SH-SY5Y (cell line): ENCODE measurements around the gene CBLB.

Source experiments
- GATA2 ChIP-seq: IDR thresholded peaks from 2 replicates; pipeline ENCODE4 v1.6.1; 2011; ENCODE audit warnings: mild to moderate bottlenecking, low read depth, low read length
- GATA3 ChIP-seq: IDR thresholded peaks from 2 replicates; pipeline ENCODE4 v1.6.1; 2011; ENCODE audit warnings: low read depth, mild to moderate bottlenecking, low read length, moderate library complexity

CBLB gene

DNA sequence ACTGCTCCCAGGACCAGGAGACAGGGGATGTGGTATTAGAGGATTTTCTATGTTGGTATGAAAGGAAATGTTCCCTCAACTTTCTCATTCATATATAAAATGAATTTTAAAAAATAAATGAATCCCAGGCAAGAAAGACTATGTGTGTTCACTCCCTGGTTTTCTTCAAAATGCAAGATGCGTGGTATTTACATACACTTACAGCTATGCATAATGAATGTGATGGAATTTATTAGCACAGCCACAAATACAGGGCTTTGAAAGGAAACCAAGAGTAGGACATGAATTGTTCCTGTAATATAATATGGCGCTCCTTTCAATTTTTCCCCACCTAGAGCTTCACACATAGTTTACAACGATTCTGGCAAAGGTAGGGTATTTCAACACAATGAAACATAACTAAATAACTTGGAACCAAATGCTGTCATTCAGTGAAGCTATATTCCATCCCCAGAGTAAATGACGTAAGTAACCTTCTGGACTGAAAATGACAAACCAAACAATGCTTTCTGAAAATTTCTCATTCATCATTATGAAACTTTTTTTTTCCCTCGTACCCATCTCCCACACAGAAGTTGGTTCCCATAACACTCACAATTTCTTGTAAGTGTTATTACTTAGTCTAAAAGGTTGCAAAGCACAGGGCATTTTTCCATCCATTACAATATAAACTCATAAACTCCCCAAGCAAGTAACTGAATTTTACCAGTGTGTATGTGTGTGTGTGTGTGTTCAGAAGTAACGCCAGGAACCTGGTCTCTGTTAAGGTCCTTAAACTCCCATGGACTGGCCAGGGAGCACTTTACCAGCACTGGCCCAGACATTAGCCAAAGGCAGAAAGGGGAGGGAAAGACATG is 41.8 kb downstream of the CBLB start:
- TF ChIP-seq GATA2 (no peak), GATA3 (no peak)

DNA sequence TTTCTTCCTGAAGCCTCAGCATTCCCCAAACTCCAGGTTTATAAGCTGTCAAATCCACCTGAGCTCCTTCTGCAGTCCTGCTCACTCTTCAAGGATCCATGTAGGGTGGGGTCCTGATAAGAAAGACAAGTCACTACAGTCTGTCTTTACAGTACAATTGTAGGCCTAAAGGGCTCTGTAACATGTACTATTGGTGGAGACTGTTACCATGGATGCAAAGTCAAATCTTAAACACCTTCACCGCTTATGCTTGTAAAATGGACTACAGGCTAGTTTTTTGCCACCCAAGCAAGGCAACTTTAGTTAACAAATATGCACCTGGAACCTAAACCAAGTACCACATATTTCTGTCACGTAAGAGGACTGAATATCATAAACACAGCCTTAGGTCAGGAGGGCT is 44.7 kb downstream of the CBLB start:
- TF ChIP-seq GATA3, result no peak

DNA sequence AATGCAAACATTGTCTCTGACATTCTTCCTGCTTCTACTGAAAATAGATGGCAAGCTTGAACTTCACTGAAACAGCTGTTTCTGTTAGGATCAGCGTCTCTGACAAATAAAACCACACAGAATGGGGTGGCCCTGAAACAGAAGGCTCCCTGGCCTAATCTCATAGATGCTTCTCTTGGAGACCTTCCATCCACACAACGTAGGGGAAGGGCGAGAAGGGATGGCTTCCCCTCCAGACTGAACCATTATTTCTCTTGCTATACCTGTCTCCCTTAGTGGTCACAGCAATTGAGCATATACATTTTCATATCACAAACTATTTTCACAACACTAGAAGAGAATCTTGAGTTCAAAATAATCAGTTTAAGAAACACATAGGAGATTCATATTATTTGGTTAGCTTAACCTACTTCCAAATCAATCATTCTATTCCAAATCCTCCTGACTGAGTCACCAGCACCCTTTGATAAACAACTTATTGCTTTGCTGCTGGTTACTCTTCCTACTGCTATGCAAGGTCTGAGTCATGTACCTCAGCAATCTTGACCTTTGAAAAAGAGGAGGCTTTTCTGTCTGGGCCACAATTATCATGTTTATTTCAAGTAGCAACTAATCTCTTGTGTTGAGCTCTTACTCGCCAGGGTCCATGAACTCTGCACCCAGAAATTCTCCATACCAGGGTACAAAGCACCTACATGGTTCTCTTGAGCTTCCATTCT is 45.5 kb downstream of the CBLB start:
- TF ChIP-seq GATA3 (no peak), GATA2 (no peak)

DNA sequence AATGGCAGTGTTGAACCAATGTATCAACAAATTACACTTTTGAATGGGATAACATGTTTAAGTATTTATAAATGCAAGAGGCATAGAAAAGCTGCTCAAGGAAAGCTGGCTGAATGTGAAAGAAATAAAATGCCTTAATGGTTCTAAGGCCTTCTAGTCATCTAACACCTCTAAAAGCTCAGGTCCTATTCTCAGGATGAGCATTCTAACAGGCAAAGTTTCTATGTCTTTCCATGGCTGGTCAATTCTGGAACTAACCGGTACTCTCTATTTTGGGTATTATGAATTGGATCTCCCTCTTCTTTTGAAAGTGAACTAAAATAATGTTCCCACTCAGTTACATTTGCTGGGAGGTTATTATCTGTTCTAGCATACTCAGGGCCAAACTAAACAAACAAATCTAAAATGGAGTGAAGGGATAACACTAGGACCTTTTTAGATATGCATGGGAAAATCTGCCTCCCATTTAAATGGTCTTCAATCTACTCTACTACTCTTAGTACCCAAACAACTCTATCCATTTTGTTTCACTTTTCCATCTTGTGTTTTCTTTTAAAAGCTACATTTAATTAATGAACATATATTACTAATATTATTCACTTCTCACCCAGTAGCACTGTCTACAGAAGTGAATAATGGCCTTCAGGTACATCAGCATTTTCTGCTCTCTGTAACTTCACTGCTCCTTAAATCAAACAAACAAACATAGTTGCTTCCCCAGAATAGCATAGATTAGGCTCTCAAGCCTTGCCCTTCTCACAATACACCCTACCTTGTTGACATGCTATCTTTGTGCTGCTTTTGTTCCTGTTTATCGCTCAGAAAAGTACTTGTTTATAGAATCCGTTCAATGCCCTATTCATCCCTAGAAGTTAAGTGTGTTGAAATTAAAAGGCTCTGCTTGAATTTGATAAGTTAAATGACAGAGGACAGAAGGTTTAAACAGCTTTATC is 46.4 kb downstream of the CBLB start:
- TF ChIP-seq GATA2, result no peak

DNA sequence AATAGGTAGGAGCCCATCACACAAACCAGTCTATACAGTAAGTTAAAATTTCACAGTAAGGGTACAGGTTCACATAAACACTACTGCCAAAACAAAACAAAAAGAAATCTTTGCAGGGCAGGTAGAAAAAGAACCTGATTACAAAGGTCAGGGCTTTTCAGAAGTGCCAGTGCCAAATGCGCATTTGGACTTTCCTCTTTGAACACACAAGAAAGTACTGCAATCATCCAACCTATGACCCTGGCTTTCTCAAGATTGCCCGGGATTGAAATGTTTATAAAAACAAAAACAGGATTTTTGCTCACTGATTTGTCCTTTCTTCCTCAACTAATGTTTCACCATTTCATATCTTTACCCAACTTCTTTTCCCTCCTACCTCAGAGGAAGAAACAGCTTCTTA is 47.4 kb downstream of the CBLB start:
- no peak for TF ChIP-seq GATA3
- TF ChIP-seq GATA2, result no peak

DNA sequence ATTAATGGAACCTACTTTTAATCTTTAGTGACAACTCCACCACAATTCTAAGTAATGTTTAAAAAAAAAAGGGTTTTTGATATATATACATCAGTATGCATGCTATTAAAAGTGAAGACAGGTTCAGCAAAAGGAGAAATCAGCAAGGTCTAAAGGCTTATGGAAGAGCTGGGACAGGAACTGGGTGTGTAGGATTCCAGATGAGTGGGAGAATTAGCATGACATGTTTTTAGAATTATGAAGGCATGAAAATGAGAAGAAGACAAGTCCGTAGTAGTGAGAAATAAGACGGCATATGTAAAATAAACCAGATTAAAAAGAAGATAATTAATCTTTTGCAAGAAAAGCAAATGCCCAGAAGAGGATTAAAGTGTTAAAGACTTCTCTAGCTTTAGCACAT is 52.0 kb downstream of the CBLB start:
- TF ChIP-seq GATA2 (no peak), GATA3 (no peak)

DNA sequence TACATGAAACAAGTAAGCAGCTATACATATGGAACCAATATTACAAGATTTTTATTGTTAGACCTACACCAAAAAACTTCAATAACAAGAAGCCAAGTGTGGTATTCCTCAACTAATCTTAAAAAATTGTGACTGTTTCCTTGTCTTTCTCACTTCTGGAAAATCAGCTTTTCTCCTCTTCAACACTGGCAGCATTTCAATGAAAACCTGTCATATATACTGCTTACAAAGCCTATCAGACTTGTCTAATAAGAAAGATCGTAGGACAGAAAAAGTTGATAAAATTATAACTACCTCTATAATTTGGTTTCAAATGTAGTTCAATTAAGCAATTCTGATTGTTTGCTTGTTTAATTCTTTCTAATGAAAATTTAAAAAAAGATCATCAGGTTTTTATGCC is 55.1 kb downstream of the CBLB start:
- no peak for TF ChIP-seq GATA2
- TF ChIP-seq GATA3, result no peak

DNA sequence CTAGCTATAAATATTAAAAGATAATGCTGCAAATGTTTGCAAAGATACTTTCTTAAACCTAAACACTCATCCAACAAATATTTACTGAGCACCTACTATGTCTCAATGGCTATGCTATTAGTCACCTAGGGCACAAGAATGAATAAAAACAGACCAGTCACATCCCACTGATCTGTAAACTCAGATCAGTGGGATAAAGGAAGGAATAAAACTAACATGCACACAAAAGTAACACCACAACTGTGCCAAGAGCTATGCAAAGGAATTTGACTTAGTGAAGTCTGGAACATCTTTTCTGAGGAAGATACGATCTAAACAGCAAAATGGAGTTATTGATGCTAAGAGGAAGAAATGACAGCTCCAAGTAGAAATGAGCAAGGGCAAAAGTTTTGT is 56.6 kb downstream of the CBLB start:
- TF ChIP-seq GATA2, result no peak
- TF ChIP-seq GATA3, result no peak

DNA sequence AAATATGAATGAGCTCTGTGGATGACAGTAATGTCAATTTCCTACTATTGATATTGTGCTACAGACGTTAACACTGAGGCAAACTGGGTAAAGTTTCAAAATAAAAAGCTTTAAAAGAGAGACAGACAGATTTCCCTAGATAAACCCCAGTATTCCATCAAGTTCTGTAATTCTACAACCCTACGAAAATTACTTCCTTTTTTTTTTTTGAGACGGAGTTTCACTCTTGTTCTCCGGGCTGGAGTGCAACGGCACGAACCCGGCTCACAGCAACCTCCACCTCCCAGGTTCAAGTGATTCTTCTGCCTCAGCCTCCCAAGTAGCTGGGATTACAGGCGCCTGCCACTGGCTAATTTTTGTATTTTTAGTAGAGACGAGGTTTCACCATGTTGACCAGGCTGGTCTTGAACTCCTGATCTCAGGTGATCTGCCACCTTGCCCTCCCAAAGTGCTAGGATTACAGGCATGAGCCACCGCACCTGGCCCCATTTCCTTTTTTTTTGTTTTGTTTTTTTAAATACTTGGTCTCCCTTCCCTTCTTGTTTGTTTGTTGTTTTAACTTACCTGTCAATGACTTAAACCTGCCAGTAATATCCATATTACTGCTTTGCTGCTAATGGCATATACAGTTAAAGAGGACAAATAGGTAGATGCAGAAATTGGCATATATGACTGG is 57.2 kb downstream of the CBLB start:
- TF ChIP-seq GATA2 (no peak), GATA3 (no peak)

DNA sequence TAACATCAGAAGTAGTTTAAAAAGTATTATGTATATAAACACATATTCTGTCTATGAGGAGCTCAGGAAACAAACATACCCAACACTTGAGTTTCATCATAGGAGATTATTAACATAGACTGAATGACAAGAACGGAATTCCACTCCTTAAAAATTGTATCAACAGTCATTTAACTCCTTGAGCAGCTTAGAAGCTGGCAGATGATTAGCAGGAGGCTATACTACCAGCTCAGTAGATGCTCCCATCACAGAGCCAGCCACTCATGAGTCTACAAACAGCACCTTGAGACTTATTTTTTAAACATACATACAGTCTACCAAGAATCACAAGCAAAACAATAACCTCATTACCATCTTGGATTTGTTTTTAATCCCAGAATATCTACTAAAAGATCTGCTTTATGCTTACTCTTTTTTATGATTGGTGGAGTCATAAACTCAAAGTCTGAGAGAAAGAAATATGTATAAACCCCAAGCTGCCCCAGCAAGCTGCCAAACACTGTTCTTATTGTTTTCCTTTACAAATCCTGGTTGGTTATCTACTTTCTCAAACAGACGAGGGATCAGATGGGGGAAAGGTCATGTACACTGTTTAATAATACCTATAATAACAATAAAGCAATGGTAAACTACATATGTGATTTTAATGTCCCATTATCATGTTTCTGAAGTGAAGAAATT is 59.5 kb downstream of the CBLB start:
- no peak for TF ChIP-seq GATA2

DNA sequence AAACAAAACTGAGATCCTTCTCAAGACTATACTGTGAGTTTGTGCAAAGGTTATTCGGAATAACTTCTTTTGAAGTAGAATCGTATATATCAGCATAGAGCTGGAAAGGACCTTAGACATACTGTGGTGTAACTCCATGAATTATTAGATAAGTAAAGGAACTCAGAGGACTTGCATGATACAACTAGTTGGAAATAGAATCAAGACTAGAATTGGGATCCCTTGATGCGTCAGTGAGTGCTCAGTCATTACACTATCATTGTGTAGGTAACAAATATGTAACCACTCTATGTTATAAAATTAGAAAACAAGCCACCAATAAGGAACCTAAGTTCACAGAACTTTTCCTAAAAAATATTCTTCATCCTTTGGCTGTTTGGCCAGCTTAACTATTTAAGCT is 61.1 kb downstream of the CBLB start:
- no peak for TF ChIP-seq GATA2

DNA sequence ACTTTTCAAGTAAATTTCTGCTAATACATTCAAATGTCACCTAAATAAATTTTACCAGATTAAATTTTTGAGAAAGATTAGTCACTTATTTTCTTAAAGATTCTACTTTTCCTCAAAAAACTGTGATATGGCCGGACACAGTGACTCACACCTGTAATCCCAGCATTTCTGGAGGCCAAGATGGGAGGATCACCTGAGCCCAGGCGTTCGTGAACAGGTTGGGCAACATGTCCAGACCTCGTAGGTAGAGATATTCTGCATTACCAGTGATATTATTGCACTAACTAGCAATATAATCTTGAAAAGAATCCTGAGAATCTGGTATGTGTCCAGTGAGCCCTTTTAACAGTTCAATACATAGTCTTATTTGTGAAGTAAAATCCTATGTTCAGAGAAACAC is 61.7 kb downstream of the CBLB start:
- no peak for TF ChIP-seq GATA3
- no peak for TF ChIP-seq GATA2

DNA sequence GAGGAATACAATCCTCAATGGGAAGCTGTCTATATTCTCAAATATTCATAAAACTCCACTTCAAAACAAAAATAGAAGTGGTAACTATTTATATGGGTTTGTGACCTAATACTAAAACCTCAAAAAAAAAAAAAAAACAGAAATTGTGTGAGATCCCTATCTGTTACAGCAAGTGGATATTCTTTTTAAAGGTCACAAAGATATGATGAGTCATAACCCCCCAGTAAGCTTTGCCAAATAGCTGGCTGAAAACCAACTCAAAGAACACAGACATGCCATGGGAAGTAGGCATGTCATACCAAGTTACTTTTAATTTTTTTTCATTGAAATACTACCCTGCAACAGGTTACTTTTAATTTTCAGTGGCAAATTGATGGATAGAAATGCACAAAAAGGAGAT is 62.5 kb downstream of the CBLB start:
- TF ChIP-seq GATA2 (no peak), GATA3 (no peak)

DNA sequence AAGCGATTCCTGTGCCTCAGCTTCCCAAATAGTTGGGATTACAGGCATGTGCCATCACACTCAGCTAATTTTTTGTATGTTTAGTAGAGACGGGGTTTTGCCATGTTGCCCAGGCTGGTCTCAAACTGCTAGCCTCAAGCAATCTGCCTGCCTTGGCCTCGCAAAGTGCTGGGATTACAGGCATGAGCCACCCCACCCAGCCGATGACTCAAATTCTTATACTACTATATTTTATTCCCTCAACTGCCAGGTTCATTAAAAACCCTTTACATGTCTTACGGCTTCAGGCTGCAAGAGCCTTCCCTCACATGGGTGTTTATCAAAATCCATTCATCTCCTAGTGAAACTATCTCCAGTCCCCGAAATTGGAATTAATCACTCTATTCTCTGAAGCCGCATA is 63.4 kb downstream of the CBLB start:
- no peak for TF ChIP-seq GATA3
- TF ChIP-seq GATA2, result no peak
